LNCAP (cell line): ENCODE results near the gene TAS1R3.

Source experiments
- TF ChIP-seq, protein P1 (sequence below): fragments of 450-650 bp; IDR thresholded peaks from 2 replicates; pipeline ENCODE4 v1.5.1; 2017; ENCODE audit warnings: mild to moderate bottlenecking

Gene TAS1R3

GRCh38 chr1:1292442-1292779, 38.7 kb upstream of the TAS1R3 start:
- TF ChIP-seq, protein P1, sequence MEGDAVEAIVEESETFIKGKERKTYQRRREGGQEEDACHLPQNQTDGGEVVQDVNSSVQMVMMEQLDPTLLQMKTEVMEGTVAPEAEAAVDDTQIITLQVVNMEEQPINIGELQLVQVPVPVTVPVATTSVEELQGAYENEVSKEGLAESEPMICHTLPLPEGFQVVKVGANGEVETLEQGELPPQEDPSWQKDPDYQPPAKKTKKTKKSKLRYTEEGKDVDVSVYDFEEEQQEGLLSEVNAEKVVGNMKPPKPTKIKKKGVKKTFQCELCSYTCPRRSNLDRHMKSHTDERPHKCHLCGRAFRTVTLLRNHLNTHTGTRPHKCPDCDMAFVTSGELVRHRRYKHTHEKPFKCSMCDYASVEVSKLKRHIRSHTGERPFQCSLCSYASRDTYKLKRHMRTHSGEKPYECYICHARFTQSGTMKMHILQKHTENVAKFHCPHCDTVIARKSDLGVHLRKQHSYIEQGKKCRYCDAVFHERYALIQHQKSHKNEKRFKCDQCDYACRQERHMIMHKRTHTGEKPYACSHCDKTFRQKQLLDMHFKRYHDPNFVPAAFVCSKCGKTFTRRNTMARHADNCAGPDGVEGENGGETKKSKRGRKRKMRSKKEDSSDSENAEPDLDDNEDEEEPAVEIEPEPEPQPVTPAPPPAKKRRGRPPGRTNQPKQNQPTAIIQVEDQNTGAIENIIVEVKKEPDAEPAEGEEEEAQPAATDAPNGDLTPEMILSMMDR: no peak

DNA sequence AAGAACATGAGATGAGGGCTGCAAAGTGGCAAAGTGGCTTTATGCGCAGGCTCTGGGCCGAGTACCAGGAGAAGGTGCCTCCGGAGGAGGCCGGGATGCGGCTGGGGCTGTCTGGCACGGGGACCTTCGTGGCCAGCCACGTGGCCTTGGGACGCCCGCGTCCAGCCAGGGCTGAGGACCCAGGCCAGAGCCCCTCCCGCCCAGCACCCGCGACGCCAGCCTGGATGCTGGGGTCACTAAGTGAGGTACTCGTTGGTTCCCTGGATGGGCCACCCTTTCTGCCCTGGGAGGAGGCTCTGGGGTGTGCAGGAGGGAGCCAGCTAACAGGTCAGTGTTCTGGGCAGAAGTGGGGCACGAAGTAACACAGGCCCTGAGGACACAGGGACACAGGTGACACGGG, 38.2 kb upstream of the TAS1R3 start:
- TF ChIP-seq, protein P1: no peak

GRCh38 chr1:1293263-1294249, 37.5 kb upstream of the TAS1R3 start:
- TF ChIP-seq, protein P1: no peak

GRCh38 chr1:1294250-1294890, 36.7 kb upstream of the TAS1R3 start:
- TF ChIP-seq, protein P1: no peak

GRCh38 chr1:1295154-1295923, 35.7 kb upstream of the TAS1R3 start:
- TF ChIP-seq, protein P1: no peak

DNA sequence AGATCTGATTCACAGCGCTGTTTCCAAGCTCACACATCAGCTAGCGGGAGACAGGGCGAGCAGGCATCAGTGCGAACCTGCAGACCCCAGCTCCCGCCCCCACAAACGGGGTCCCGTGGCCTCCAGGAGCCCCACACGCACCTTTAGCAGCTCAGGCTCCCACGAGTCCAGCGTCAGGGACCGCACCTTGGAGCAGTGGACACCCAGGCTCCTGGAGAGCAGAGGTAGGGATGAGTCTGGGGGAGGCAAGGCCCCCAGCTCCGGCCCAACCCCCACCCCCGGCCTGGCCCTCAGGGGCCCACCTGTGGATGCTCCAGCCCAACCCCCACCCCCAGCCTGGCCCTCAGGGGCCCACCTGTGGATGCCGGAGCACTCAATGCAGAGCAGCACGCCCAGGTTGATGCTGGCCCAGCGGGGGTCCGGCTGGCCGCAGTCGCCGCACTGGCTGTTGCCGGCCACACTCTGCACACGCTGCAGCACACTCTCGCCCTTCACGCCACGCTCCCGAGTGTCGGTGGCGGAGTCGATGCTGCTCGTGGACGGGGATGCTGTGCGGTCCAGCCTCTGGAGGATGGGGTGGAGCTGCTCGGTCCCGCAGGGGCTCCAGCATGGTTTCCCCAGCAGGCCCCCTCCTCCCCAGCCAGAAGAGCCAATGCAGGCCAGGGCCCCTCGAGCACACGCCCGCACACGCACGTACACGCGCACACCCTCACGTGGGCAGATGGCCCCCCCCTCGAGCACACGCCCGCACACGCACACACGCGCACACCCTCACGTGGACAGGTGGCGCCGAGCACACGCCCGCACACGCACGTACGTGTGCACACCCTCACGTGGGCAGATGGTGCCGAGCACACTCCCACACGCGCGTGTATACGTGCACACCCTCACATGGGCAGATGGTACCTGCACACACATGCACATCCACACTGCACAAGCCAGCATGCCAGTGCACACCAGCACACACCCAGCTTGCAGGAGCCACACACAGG, 34.7 kb upstream of the TAS1R3 start:
- TF ChIP-seq, protein P1: no peak
